ENCODE data around the gene EOGT.
A peak's percentile ranks its signal among the peaks of the same experiment; 100 is the strongest.

The EOGT gene

GRCh38 chr3:69011096-69011730 lies 2.3 kb downstream of the EOGT start:
- peak; percentile 44 for DNase-seq (ENCODE audit: low read depth)
- H3K4me3 ChIP-seq (ENCODE audit: control insufficient read depth, low read depth, low read length): no peak overlapping the region
- no peak for TF ChIP-seq CTCF (conservative IDR thresholded peaks at IDR 0.05; ENCODE audit: control insufficient read depth, insufficient read depth, low read depth, low read length)

GRCh38 chr3:69009559-69010410 lies 3.7 kb downstream of the EOGT start:
- peak; percentile 85 for DNase-seq (ENCODE audit: low read depth)
- no peak overlapping the region for H3K4me3 ChIP-seq (ENCODE audit: control insufficient read depth, low read depth, low read length)
- no peak for TF ChIP-seq CTCF (conservative IDR thresholded peaks at IDR 0.05; ENCODE audit: control insufficient read depth, insufficient read depth, low read depth, low read length)

- DNase-seq (ENCODE audit: low read depth): no peak
- H3K4me3 ChIP-seq (ENCODE audit: control insufficient read depth, low read depth, low read length): no peak overlapping the region
- no peak for TF ChIP-seq CTCF (conservative IDR thresholded peaks at IDR 0.05; ENCODE audit: control insufficient read depth, insufficient read depth, low read depth, low read length)
Observed at GRCh38 chr3:69008980-69009379, 4.5 kb downstream of the EOGT start.

- no peak for DNase-seq (ENCODE audit: low read depth)
- no peak for TF ChIP-seq CTCF (conservative IDR thresholded peaks at IDR 0.05; ENCODE audit: control insufficient read depth, insufficient read depth, low read depth, low read length)
- no peak overlapping the region for H3K4me3 ChIP-seq (ENCODE audit: control insufficient read depth, low read depth, low read length)
Observed at GRCh38 chr3:69005791-69006482, 7.5 kb downstream of the EOGT start.

- no peak overlapping the region for H3K4me3 ChIP-seq (ENCODE audit: control insufficient read depth, low read depth, low read length)
- DNase-seq (ENCODE audit: low read depth): no peak
- no peak for TF ChIP-seq CTCF (conservative IDR thresholded peaks at IDR 0.05; ENCODE audit: control insufficient read depth, insufficient read depth, low read depth, low read length)
Observed at GRCh38 chr3:69005071-69005790, 8.3 kb downstream of the EOGT start.

- DNase-seq (ENCODE audit: low read depth): no peak
- TF ChIP-seq CTCF (conservative IDR thresholded peaks at IDR 0.05; ENCODE audit: control insufficient read depth, insufficient read depth, low read depth, low read length): no peak
- no peak overlapping the region for H3K4me3 ChIP-seq (ENCODE audit: control insufficient read depth, low read depth, low read length)
Observed at GRCh38 chr3:69004138-69004537, 9.3 kb downstream of the EOGT start.
